A549 (cell line): ENCODE measurements around the gene RSRC1. TPM values are rescaled to one million over a fixed set of nuclear protein-coding genes. Genes with fewer than 3 reads are reported as not detected.

Experiments
- ATAC-seq, 2 experiments: fragments of 200-7000 bp in 1 of 2; fragments of >200 bp in 1 of 2; cut with Nextera tagmentation in 1 of 2; cut with Tn5 transposase in 1 of 2; 3 replicates each; pipeline versions ENCODE4 v1.8.0 to v1.9.1; 2018 to 2020; ENCODE audit warnings: mild to moderate bottlenecking in 1 of 2, moderate library complexity in 1 of 2
- CTCF ChIA-PET: fragments of 300-600 bp; sonication (Branson Sonifier 250); formaldehyde crosslinking; extraction: SDS; loops from one replicate; lab custom pipeline; 2021; ENCODE audit warnings: antibody characterized with exemption, inconsistent platforms; lab: Yijun Ruan, JAX
- POLR2A ChIA-PET: fragments of 350-600 bp; formaldehyde crosslinking; extraction: SDS; loops from one replicate; lab custom pipeline; 2021; ENCODE audit warnings: antibody characterized with exemption, inconsistent platforms; lab: Yijun Ruan, JAX
- DNase-seq, 2 experiments: peaks; one replicate each; pipeline versions ENCODE4 v3.0.0 to v3.0.0-alpha.2; 2011 to 2016; ENCODE audit warnings: low read depth in 1 of 2, low spot score in 1 of 2
- FAIRE-seq: peaks from 2 replicates; lab custom pipeline; 2011; peaks lifted over from hg19 to GRCh38; lab: Jason Lieb, UNC
- H3K27ac ChIP-seq, 2 experiments: fragments of >200 bp; sonication (Bioruptor Twin); formaldehyde crosslinking; 3 replicates each; pipeline ENCODE4 v1.5.1; 2016 to 2017
- H3K4me1 ChIP-seq: fragments of >200 bp; sonication (Bioruptor Twin); formaldehyde crosslinking; 3 replicates; pipeline ENCODE4 v1.6.1; 2016
- H3K4me2 ChIP-seq: fragments of >200 bp; sonication (Bioruptor Twin); formaldehyde crosslinking; 3 replicates; pipeline ENCODE4 v1.6.1; 2016
- H3K4me3 ChIP-seq: fragments of >200 bp; sonication (Bioruptor Twin); formaldehyde crosslinking; 3 replicates; pipeline ENCODE4 v1.5.1; 2016
- H3K9me3 ChIP-seq: fragments of >200 bp; sonication (Bioruptor Twin); formaldehyde crosslinking; 3 replicates; pipeline ENCODE4 v1.6.1; 2016
- BHLHE40 ChIP-seq: IDR thresholded peaks from 2 replicates; pipeline ENCODE4 v1.6.1; 2012; ENCODE audit warnings: low read depth, low read length, inconsistent platforms
- CHD2 ChIP-seq: fragments of 150-350 bp; IDR thresholded peaks from 2 replicates; pipeline ENCODE4 v1.6.1; 2014; ENCODE audit warnings: low read length; ENCODE audit not compliant: partially characterized antibody
- EHMT2 ChIP-seq: fragments of 200-600 bp; sonication (generic); IDR thresholded peaks from 2 replicates; pipeline ENCODE4 v1.6.1; 2016; ENCODE audit warnings: antibody characterized with exemption, low read depth, mild to moderate bottlenecking, moderate library complexity
- EP300 ChIP-seq, 2 experiments: fragments of >200 bp; sonication (Bioruptor Twin); formaldehyde crosslinking; IDR thresholded peaks; 2 replicates in 1 of 2; 3 replicates in 1 of 2; pipeline ENCODE4 v1.6.1; 2016 to 2017
- FOSB ChIP-seq: fragments of 250-450 bp; sonication (Bioruptor Pico); IDR thresholded peaks from 2 replicates; pipeline ENCODE4 v1.5.0; 2020; ENCODE audit warnings: mild to moderate bottlenecking, moderate library complexity
- FOSL2 ChIP-seq, 2 experiments: fragments of 450-650 bp in 1 of 2; fragments of >200 bp in 1 of 2; sonication (Bioruptor Twin) in 1 of 2; formaldehyde crosslinking; IDR thresholded peaks; 2 replicates each; pipeline versions ENCODE4 v1.5.0 to v1.6.1; 2016 to 2020; ENCODE audit warnings: mild to moderate bottlenecking in 1 of 2, moderate library complexity in 1 of 2
- FOXS1 ChIP-seq: fragments of 250-450 bp; sonication (Bioruptor Pico); IDR thresholded peaks from 2 replicates; pipeline ENCODE4 v1.5.0; 2020; ENCODE audit warnings: mild to moderate bottlenecking, moderate library complexity
- GATA3 ChIP-seq: IDR thresholded peaks from 2 replicates; pipeline ENCODE4 v1.6.1; 2012; ENCODE audit warnings: borderline replicate concordance
- HDAC2 ChIP-seq: fragments of 200-600 bp; sonication (generic); IDR thresholded peaks from 2 replicates; pipeline ENCODE4 v1.6.1; 2016
- JUN ChIP-seq, 2 experiments: fragments of >200 bp; sonication (Bioruptor Twin); formaldehyde crosslinking; IDR thresholded peaks; 2 replicates in 1 of 2; 3 replicates in 1 of 2; pipeline ENCODE4 v1.6.1; 2016 to 2017
- KDM5A ChIP-seq: fragments of 200-600 bp; sonication (generic); IDR thresholded peaks from 2 replicates; pipeline ENCODE4 v1.6.1; 2016; ENCODE audit warnings: antibody characterized with exemption, mild to moderate bottlenecking
- POLR2A ChIP-seq: IDR thresholded peaks from 2 replicates; pipeline ENCODE4 v1.6.1; 2012; ENCODE audit warnings: mild to moderate bottlenecking, low read length
- RFX5 ChIP-seq: fragments of 450-650 bp; IDR thresholded peaks from 2 replicates; pipeline ENCODE4 v1.7.1; 2014; ENCODE audit warnings: antibody characterized with exemption, mild to moderate bottlenecking, moderate library complexity
- SREBF2 ChIP-seq: fragments of 450-650 bp; IDR thresholded peaks from 2 replicates; pipeline ENCODE4 v1.6.1; 2014; ENCODE audit warnings: mild to moderate bottlenecking, moderate library complexity
- TP53 ChIP-seq: fragments of 250-450 bp; sonication (Bioruptor Pico); IDR thresholded peaks from 2 replicates; pipeline ENCODE4 v1.5.0; 2021; ENCODE audit warnings: mild to moderate bottlenecking, moderate library complexity
- ZSCAN20 ChIP-seq: fragments of 250-450 bp; sonication (Bioruptor Pico); IDR thresholded peaks from 2 replicates; pipeline ENCODE4 v1.8.0; 2022; ENCODE audit warnings: mild to moderate bottlenecking, moderate library complexity
- WGBS: methylation state at CpG from one replicate; pipeline ENCODE4 v1.1.6; 2017; ENCODE audit errors: missing lambda C conversion rate; 5-methylcytosine and 5-hydroxymethylcytosine counted together
- polyA plus RNA-seq, 4 experiments: library from polyadenylated mRNA; depleted of rRNA in 3 of 4; stranded (reverse); fragments of >200 nt; fragmentation: RNase III in 1 of 4; extraction: RNeasy Plus Mini Kit Qiagen cat#74134 plus additional on column Dnase treatment in 1 of 4; gene quantifications; 2 replicates in 3 of 4; 3 replicates in 1 of 4; pipeline ENCODE4 v1.2.3, GENCODE V29; 2011 to 2017
- TF ChIP-seq, protein P1 (sequence below): fragments of 150-350 bp; IDR thresholded peaks from 2 replicates; pipeline ENCODE4 v1.6.1; 2014; ENCODE audit warnings: low read depth, mild to moderate bottlenecking, low read length
- TF ChIP-seq, protein P2 (sequence below): IDR thresholded peaks from 2 replicates; pipeline ENCODE4 v1.6.1; 2012
- TF ChIP-seq, protein P3 (sequence below): fragments of 200-600 bp; sonication (generic); IDR thresholded peaks from 2 replicates; pipeline ENCODE4 v1.6.1; 2016; ENCODE audit warnings: antibody characterized with exemption, mild to moderate bottlenecking, moderate library complexity

RSRC1 gene
- polyA plus RNA-seq, 2 of the 4 experiments (the other 2 are of a cell fraction): 17.5 to 52.2 TPM

- Histone ChIP-seq H3K4me1 (no peaks in the 10 kb centered on the region), H3K9me3 (no peaks in the 10 kb centered on the region), H3K4me3 (no peak overlapping the region), H3K4me2 (no peak overlapping the region), H3K27ac (no peak overlapping the region)
- no peak for ATAC-seq
- FAIRE-seq: no peak
- TF ChIP-seq POLR2A (no peak), FOSB (CRISPR knock-in tag) (no peak)
- ChIA-PET POLR2A (no interaction called here), CTCF (no interaction called here)
- no peak for DNase-seq
These were observed 103.6 kb downstream of the RSRC1 start for GRCh38 chr3:158213461-158213860.

GRCh38 chr3:158217992-158218391 is 108.1 kb downstream of the RSRC1 start:
- Histone ChIP-seq H3K27ac (no peak overlapping the region), H3K9me3 (no peaks in the 10 kb centered on the region), H3K4me3 (no peak overlapping the region)
- no peak for ATAC-seq
- FAIRE-seq: no peak
- no peak for DNase-seq
- WGBS: 91% methylated on average over 3 of the region's 3 CpGs
- POLR2A ChIA-PET: no interaction called here
- TF ChIP-seq FOSB (CRISPR knock-in tag) (no peak), JUN (IDR thresholded peaks at IDR 0.05) (no peak), TP53 (CRISPR knock-in tag) (no peak), RFX5 (no peak), SREBF2 (no peak)
- TF ChIP-seq, all 56 proteins: peak for 0
- Histone ChIP-seq H3K4me2 (no peak overlapping the region), H3K4me1 (no peaks in the 10 kb centered on the region)
- CTCF ChIA-PET: no interaction called here

GRCh38 chr3:158220575-158220974 is 110.7 kb downstream of the RSRC1 start:
- ATAC-seq (no peak), FAIRE-seq (no peak), DNase-seq (no peak)
- H3K4me3 ChIP-seq: no peak overlapping the region
- POLR2A ChIA-PET: no interaction called here
- no peak overlapping the region for H3K27ac ChIP-seq
- H3K4me1 ChIP-seq: no peaks in the 10 kb centered on the region
- TF ChIP-seq SREBF2 (no peak), ZSCAN20 (CRISPR knock-in tag) (no peak), FOSB (CRISPR knock-in tag) (no peak), CHD2 (no peak), FOXS1 (CRISPR knock-in tag) (no peak), KDM5A (no peak)
- TF ChIP-seq, protein P1, sequence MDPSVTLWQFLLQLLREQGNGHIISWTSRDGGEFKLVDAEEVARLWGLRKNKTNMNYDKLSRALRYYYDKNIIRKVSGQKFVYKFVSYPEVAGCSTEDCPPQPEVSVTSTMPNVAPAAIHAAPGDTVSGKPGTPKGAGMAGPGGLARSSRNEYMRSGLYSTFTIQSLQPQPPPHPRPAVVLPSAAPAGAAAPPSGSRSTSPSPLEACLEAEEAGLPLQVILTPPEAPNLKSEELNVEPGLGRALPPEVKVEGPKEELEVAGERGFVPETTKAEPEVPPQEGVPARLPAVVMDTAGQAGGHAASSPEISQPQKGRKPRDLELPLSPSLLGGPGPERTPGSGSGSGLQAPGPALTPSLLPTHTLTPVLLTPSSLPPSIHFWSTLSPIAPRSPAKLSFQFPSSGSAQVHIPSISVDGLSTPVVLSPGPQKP: no peak
- TF ChIP-seq, protein P2, sequence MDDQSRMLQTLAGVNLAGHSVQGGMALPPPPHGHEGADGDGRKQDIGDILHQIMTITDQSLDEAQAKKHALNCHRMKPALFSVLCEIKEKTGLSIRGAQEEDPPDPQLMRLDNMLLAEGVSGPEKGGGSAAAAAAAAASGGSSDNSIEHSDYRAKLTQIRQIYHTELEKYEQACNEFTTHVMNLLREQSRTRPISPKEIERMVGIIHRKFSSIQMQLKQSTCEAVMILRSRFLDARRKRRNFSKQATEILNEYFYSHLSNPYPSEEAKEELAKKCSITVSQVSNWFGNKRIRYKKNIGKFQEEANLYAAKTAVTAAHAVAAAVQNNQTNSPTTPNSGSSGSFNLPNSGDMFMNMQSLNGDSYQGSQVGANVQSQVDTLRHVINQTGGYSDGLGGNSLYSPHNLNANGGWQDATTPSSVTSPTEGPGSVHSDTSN: no peak
- TF ChIP-seq, protein P3, sequence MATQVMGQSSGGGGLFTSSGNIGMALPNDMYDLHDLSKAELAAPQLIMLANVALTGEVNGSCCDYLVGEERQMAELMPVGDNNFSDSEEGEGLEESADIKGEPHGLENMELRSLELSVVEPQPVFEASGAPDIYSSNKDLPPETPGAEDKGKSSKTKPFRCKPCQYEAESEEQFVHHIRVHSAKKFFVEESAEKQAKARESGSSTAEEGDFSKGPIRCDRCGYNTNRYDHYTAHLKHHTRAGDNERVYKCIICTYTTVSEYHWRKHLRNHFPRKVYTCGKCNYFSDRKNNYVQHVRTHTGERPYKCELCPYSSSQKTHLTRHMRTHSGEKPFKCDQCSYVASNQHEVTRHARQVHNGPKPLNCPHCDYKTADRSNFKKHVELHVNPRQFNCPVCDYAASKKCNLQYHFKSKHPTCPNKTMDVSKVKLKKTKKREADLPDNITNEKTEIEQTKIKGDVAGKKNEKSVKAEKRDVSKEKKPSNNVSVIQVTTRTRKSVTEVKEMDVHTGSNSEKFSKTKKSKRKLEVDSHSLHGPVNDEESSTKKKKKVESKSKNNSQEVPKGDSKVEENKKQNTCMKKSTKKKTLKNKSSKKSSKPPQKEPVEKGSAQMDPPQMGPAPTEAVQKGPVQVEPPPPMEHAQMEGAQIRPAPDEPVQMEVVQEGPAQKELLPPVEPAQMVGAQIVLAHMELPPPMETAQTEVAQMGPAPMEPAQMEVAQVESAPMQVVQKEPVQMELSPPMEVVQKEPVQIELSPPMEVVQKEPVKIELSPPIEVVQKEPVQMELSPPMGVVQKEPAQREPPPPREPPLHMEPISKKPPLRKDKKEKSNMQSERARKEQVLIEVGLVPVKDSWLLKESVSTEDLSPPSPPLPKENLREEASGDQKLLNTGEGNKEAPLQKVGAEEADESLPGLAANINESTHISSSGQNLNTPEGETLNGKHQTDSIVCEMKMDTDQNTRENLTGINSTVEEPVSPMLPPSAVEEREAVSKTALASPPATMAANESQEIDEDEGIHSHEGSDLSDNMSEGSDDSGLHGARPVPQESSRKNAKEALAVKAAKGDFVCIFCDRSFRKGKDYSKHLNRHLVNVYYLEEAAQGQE: no peak
- no peak overlapping the region for H3K4me2 ChIP-seq
- CTCF ChIA-PET: no interaction called here
- no peaks in the 10 kb centered on the region for H3K9me3 ChIP-seq

GRCh38 chr3:158221426-158221825 is 111.5 kb downstream of the RSRC1 start:
- 94% methylated on average over 2 of the region's 2 CpGs for WGBS
- ATAC-seq (no peak), FAIRE-seq (no peak), DNase-seq (no peak)
- H3K9me3 ChIP-seq: no peaks in the 10 kb centered on the region
- POLR2A ChIA-PET: no interaction called here
- H3K4me2 ChIP-seq: no peak overlapping the region
- H3K4me3 ChIP-seq: no peak overlapping the region
- TF ChIP-seq GATA3: no peak
- TF ChIP-seq EHMT2: no peak
- no peak for TF ChIP-seq BHLHE40
- no peak for TF ChIP-seq EP300 (IDR thresholded peaks at IDR 0.05)
- TF ChIP-seq HDAC2: no peak
- TF ChIP-seq FOSL2 (IDR thresholded peaks at IDR 0.05): no peak
- TF ChIP-seq FOSL2 (CRISPR knock-in tag; IDR thresholded peaks at IDR 0.05): no peak
- peaks cover 2% of the 10 kb centered on the region; the same call in 1 of the 3 replicates for H3K4me1 ChIP-seq
- CTCF ChIA-PET: no interaction called here
- H3K27ac ChIP-seq: no peak overlapping the region
